HG03060 (cell line): ENCODE results near the gene NAV3.
A peak's percentile ranks its signal among the peaks of the same experiment; 100 is the strongest.

Experiments used
- ATAC-seq: cut with Tn5 transposase; IDR thresholded peaks from one replicate; pipeline ENCODE4 v1.9.1; 2021; ENCODE audit warnings: low read depth, moderate number of reproducible peaks; ENCODE audit not compliant: unreplicated experiment

Gene NAV3, protein sequence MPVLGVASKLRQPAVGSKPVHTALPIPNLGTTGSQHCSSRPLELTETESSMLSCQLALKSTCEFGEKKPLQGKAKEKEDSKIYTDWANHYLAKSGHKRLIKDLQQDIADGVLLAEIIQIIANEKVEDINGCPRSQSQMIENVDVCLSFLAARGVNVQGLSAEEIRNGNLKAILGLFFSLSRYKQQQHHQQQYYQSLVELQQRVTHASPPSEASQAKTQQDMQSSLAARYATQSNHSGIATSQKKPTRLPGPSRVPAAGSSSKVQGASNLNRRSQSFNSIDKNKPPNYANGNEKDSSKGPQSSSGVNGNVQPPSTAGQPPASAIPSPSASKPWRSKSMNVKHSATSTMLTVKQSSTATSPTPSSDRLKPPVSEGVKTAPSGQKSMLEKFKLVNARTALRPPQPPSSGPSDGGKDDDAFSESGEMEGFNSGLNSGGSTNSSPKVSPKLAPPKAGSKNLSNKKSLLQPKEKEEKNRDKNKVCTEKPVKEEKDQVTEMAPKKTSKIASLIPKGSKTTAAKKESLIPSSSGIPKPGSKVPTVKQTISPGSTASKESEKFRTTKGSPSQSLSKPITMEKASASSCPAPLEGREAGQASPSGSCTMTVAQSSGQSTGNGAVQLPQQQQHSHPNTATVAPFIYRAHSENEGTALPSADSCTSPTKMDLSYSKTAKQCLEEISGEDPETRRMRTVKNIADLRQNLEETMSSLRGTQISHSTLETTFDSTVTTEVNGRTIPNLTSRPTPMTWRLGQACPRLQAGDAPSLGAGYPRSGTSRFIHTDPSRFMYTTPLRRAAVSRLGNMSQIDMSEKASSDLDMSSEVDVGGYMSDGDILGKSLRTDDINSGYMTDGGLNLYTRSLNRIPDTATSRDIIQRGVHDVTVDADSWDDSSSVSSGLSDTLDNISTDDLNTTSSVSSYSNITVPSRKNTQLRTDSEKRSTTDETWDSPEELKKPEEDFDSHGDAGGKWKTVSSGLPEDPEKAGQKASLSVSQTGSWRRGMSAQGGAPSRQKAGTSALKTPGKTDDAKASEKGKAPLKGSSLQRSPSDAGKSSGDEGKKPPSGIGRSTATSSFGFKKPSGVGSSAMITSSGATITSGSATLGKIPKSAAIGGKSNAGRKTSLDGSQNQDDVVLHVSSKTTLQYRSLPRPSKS (N-terminal part only)

DNA sequence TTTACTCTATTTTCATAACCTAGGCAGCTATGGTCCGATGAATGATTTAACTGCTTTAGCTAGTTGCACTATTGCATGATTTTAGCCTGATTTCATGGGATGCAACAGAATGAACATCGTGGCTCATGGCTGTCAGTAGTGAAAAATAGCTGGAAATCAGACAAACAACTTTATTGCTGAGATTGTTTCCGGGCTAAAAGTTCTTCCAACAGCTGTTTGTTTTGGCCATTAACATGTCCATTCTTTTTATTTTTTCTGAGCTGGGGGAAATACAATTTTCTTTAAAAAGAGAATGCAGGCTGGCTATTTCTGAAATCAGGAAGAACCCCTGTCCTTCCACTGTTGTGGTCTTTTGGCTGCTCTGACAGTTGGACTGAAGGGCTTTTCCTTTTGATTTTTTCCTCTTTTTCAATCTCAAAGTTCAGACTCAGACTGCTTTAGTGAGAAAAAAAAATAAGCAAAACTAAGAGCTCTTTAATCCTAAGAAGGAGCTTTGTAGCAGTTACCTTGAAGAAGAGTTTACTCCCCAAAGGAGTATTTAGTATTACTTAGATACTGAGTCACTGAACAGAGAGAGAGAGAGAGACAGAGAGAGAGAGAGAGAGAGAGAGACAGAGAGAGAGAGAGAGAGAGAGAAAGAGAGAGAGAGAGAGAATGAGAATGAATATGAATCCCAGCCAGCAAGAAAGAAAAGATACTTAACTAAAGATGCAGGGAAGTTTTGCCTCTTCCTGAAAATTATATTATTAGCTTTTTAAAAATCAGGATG, at the start of gene NAV3:
Gene NAV3 (plus strand): TSS at position 312 of the 769 bp plus-strand sequence. CDS start 568 bp downstream, outside the sequence.
- ATAC-seq = no peak

DNA sequence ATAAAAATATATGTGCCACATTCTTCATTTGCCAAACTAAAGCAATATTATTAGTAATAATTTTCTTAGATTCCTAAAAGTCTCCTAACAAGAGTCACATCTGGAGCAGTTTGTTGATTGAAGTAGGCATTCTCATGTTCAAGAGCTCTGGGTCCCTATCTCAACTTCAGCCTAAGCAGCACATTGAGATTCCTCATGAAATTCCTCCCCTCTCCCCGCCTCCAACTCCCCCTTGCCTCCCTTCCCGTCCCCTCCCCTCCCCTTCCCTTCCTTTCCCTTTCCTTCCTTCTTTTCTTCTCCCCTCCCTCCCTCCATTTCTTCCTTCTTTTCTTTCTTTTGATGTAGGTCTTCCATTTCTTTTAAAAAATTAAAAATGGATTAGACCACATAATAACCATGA, 48.7 kb upstream of the NAV3 start:
- ATAC-seq = no peak

DNA sequence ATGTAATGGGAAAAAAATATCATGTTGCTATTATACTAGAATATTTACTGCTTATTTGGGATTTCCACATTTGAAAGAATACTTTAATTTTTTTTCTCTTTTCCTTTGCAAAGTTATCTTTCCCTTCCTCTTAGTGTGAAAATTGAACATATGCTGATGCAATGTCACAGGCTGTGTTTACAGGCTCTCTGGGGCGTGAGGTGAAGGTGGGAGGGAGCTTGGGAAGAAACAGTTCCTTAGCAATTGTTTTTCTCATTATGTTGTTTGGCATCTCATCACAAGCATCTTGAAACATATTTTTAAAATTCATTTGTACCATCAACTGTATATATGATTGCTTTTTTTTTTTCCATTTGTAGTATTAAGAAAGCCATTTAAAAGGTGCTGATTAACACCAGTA, 47.9 kb upstream of the NAV3 start:
- ATAC-seq = no peak

DNA sequence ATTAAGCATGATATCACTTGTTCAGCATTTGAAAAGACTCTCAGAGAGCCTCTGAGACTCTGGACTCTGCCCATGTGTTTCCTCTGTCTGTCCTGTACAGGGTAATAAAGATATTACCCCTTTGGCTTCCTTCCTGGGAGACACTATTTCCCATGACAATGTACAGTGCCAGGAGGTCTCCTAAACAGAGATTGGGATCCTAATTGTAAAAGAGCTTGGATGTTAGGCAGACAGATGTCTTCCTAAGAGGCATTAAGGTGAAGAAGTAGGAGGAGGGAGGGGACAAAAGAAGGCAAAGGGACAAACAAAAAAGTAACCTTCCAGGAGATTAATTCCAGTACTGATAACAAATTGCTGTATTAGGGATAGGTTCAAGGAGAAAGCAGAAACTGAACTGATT, 45.5 kb upstream of the NAV3 start:
- ATAC-seq = no peak

DNA sequence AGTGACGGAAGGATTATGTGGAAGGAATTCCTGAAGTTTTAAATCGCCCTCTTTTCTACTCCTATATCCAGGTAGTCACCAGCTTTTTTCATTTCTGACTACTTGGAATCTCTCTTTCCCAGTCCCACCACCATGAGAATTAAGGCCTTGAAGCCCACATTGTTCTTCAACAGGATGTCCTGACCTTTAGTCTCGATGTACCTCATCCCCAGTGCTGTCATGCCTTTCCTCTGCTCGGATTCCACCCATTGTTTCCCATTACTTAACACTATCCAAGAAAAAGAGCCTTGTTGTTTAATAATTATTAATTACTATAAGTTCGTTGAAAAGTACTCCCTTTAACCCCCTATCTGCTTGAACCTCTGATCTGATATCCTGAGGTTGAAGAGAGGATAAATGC, 44.0 kb upstream of the NAV3 start:
- no peak for ATAC-seq

DNA sequence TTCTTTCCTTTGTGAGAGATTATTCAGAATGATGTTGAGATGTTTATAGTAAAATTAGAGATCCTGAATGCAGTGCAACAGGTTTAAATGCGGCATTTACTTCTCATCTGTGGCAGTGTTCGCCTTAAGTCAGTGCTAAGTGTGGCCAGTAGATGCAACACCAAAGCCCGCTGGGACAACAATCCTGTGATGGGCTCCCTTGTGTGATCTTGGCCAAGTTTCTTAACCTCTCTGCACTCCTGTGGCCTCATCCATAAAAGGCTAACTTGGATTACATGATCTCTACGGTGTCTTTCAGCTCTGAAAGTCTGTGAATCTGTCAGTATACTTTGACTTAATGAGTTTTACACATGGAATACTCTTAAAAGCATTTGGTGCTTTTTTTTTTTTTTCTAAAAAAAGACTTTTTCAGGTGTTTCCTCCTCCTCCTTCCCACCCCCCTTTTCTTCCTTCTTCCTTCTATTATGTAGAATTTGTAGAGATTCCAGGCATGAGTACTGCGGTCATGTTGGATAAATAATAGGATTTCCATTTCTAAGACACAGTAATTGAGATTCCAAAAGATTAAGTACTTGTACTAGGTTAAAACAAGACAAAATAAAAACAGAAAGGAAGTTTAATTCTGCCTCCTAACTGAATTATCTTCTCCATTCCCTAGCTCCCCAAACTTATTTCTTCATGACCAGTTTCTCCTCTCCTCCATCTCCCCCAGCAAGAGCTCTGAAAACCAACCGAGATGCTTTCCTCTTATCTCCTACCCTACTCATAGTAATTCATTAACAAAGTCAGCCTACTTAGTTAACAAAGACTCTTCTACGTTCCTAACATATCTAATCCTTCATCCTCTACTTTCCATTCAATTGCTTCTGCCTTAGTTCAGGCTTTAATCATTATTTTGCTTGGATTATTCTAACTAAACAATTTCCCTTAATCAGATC, 42.2 kb upstream of the NAV3 start:
- ATAC-seq = no peak

DNA sequence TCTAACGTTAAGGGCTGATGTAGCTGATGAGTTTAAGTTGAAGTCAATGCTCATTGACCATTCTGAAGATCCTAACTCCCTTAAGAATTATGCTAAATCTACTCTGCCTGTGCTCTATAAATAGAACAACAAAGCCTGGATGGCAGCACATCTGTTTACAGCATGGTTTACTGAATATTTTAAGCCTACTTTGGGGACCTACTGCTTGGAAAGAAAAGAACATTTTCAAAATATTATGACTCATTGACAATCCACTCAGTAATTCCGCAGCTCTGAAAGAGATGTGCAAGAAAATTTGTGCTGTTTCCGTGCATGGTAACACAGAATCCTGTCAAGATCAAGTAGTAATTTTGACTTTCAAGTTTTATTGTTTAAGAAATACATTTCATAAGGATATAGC, 35.0 kb upstream of the NAV3 start:
- ATAC-seq = no peak

DNA sequence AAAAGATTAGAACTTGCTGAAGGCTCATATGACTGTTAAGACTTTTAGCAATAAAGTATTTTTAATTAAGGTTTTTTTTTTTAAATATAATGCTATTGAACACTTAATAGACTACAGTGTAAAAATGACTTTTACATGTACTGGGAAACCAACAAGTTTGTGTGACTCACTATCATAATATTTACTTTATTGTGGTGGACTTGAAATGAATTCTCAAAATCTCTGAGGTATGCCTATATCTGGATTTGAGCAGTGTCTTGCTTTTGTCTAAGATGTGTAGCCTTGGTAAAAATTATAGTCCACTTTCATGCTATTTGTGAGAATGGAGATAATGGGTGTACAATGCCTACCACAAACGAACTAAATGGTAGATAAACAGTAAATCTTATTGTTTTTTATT, 33.9 kb upstream of the NAV3 start:
- ATAC-seq = no peak

DNA sequence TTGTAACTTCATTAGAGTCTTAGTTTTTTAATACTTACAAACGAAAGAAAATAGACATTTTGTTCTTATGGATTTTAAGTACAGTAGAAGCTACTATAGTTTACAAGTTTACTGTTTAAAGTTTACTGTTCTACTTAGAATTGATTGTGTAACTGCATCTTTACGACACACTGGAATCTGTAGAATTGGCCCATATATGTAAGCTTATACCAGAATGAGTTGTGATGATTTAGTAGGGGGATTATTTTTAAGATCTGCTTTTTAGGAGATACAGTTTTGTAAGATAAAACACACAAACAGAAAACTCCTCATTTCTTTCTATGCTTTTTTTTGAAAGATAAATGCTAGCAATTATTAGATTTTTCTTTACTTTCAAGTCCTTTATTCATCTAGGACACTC, 30.2 kb upstream of the NAV3 start:
- no peak for ATAC-seq

DNA sequence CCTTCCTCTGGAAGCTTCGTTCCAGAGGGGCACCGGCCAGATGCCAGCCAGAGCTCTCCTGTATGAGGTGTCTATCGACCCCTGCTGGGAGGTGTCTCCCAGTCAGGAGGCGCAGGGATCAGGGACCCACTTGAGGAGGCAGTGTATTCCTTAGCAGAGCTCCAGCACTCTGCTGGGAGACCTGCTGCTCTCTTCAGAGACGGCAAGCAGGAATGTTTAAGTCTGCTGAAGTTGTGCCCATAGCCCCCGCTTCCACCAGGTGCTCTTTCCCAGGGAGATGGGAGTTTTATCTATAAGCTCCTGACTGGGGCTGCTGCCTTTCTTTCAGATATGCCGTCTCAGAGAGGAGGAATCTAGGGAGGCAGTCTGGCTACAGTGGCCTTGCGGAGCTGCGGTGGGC, 22.2 kb upstream of the NAV3 start:
- no peak for ATAC-seq

DNA sequence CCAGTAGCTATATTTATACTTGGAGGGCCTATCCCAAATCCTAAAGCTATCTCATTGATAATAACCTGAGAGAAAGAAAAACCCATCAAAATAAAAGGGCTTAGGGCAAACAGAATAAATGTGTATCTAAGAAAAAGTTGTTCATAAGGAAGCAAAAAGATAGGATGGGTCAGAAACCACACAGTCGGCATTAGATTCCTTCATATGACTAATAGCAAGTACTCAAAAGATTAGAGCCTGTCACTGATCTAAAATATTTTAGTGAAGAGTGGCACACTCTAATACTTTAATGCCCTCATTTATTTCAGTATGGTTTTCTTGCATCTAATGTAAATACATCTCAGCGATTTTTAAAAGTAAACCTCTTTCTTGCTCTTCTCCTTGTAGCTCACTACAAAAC, 17.1 kb upstream of the NAV3 start:
- ATAC-seq = no peak

DNA sequence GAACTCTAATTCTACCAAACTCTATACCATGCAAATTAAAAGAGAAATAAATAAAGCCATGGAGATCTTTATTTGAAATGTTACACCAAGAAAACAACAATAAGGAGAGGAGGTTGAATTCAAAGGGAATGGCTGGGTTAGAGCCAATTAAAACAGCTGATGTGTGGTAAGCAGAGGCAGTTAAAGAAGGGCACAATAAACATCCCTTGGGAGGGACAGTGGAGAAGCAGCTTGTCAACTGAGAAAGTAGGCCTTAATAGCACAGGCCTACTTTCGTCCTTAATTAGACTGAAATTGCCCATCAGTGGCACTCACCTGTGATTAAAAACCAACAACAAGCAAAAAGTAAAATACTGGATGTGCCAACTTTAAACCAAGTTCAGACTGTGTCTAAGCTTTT, 16.3 kb upstream of the NAV3 start:
- no peak for ATAC-seq

DNA sequence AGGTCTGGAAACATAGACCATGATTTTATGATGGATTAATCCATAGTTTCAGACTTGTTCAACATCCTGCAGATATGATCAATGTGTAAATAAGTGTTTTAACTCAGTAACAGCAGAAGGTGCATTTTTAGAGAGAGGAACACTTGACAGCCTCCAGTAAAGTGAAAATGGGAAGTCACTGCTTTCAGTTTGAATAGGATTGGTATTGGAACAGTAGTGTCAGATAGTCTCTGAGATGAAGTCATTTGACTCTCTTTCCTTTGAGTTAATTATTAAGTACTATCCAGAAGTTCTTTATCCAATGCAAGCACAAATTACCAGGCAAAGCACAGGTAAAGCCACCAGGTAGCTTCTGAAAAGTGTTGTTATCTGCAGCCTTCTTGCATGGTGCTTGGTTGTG, 14.5 kb upstream of the NAV3 start:
- ATAC-seq = peak; percentile 100

DNA sequence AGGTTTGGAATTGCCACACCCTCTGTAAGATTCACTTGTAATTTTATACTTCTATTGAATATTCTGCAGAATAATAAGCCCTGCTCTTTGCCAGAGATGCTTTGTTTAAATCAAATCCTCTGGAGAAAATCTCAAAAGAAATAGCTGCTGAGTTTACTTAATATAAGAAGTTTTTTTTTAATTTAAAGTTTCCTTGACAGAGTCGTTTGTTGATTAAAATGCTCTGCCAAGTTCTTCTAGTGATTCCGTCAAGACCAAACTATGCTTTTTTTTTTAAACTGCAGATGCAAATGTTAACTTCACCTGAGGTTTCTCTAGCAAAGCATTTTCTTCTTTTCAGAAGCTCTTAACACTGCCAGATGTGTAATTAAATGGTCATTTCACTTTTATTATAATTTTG, 13.4 kb upstream of the NAV3 start:
- no peak for ATAC-seq

DNA sequence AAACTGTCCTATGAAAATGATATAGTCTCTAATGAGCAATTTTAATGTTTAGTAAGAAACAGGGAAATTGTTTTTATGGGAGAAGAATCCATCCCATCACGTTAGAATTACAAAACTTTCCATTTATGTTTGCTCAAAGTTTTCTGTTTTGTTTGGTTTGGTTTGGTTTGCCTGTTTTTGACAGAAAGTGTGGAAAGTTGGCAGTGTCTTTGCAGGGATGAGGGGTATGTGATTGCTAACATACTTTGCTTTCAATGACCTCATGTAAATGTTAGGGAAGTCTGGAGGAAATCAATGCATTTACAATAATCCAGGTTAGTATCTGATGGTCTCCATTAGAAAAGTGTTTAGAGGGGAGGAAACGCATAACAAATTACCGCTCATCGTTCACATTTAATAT, 12.3 kb upstream of the NAV3 start:
- ATAC-seq = no peak

DNA sequence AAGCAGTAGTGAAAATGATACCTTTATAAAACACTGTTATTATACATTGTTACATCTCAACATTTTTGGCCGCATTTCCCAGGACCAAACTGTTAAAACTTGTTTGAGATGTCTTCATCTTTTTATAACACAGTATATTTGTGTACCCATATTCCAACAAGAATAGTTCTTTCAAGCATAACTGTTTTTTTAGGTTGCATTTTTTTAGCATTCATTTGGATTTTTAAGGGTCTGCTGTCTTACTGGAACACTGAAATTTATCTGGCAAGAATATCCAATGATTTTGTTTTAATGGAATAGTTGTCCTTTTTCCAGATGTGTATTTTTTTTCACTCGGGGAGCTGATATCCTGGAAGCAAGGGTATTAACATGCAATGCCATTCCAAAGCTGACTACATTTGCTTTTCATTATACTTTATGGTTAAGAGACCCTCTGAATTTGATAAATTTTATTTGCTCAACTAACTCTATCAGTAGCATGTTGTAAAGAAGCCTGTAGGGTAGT, 8.9 kb upstream of the NAV3 start:
- no peak for ATAC-seq

DNA sequence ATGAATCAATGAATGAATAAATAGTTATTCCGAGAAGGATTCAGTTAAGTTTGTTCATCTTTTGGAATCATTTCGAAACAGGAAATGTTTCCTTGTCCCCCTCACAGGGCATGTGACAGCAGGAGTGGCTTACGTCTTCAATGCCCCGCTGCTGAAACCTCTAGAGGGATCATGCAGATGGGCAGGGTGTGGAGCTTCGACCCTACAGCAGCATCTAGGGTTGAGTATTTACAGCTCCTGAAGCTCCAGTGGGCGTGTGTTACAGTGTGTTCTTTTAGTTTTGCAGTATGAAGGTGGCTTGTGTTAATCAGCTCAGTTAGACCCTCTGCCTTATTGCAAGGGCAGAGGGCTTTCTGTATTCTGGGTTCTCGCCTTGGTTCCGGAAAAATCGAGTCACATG, 2.6 kb downstream of the NAV3 start:
- ATAC-seq = no peak

DNA sequence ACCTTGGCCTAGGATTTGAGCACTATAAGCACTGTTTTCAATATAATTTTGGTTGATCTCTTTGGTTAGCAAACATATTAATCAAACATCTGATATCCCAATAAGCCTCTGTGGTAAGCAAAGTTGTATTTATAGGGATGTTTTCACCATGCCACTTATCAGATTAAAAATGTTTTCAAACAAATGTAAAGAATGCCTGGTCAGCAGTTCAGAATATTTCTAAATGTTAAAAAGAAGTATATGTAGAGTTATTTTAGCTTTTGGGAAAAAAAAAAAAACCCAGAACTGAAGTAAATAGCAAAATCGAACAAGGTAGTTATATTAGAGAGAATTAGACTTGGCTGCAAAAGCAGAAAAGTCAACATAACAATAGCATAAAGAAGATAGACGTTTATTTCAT, 3.9 kb downstream of the NAV3 start:
- ATAC-seq = no peak

DNA sequence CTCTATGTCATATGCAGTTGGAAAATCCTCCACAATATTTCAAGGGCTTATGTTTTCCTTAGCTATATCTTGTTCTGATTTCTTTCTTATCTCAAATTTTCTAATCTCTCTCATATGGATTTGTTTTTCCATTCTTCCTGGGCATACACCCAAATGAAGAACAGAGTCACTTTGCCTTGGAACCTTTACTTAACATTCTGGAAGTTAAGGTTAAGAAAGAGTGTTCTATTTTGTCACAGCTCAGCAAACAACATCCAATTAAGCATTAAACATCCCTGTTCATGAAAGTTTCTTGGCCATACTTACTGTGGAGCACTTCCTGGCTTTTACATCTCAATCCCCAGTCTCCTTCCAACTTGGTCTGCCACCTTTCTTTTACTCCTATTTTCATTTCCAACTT, 5.3 kb downstream of the NAV3 start:
- no peak for ATAC-seq
